Activated CD8-positive, alpha-beta T cell treated with anti-CD3 and anti-CD28 coated beads, Interleukin-2, amount 10 ng/mL, durations not matched to agents 7 days and 5 days (primary cell): ENCODE results near the gene SMG5. TPM values are rescaled to one million over a fixed set of nuclear protein-coding genes. Genes with fewer than 3 reads are reported as not detected.

ENCODE experiments used
- ATAC-seq: fragments of 150-1000 bp; cut with Tn5 transposase; one replicate; pipeline ENCODE4 v1.10.0; 2021; ENCODE audit warnings: moderate library complexity
- CTCF ChIA-PET: fragments of 350-600 bp; sonication (Branson Sonifier 250); formaldehyde crosslinking; loops from one replicate; lab custom pipeline; 2021; ENCODE audit warnings: antibody characterized with exemption; lab: Charles Lee
- POLR2A ChIA-PET: fragments of 350-600 bp; sonication (Branson Sonifier 250); formaldehyde crosslinking; loops from one replicate; lab custom pipeline; 2021; ENCODE audit warnings: antibody characterized with exemption; lab: Charles Lee
- DNase-seq: peaks from one replicate; pipeline ENCODE4 v3.0.0-alpha.2; 2020
- H3K27ac Mint-ChIP-seq: one replicate; pipeline ENCODE4 v1.8.0; 2021; ENCODE audit warnings: mild to moderate bottlenecking, mixed read lengths
- H3K27me3 Mint-ChIP-seq: one replicate; pipeline ENCODE4 v1.8.0; 2021; ENCODE audit warnings: low read depth, mixed read lengths
- H3K36me3 Mint-ChIP-seq: one replicate; pipeline ENCODE4 v1.8.0; 2021; ENCODE audit warnings: low read depth, mixed read lengths
- H3K4me1 Mint-ChIP-seq: one replicate; pipeline ENCODE4 v1.8.0; 2021; ENCODE audit warnings: low read depth, mixed read lengths
- H3K4me3 Mint-ChIP-seq: one replicate; pipeline ENCODE4 v1.8.0; 2021; ENCODE audit warnings: mild to moderate bottlenecking, mixed read lengths
- H3K9me3 Mint-ChIP-seq: one replicate; pipeline ENCODE4 v1.8.0; 2022; ENCODE audit warnings: mixed read lengths; ENCODE audit not compliant: insufficient read depth
- total RNA-seq, 2 experiments: library from RNA; stranded (reverse); gene quantifications; one replicate each; pipeline ENCODE4 v1.2.3, GENCODE V29; 2021

The SMG5 gene
- total RNA-seq, 2 experiments from 2014 or later: 75.2 to 78.2 TPM

- peak; percentile 90 for ATAC-seq
- ChIA-PET CTCF (interaction anchor here (1.1 to 1.2 kb wide), 2 partner anchors 11 to 150 kb away, joined by 3 to 4 read pairs; partner anchors contain the start of gene TMEM79), POLR2A (interaction anchor here (0.6 to 3.3 kb wide), 3 partner anchors 9 to 23 kb away, joined by 3 to 25 read pairs (median 3); partner anchors contain the start of genes SMG5 and TMEM79)
- Mint-ChIP-seq H3K4me3 (peak within 1 kb of the TSS; percentile 91), H3K27ac (peak within 1 kb of the TSS; percentile 83), H3K36me3 (peaks cover 3% of the 10 kb centered on the region), H3K27me3 (no peaks in the 10 kb centered on the region), H3K4me1 (peaks cover 19% of the 10 kb centered on the region), H3K9me3 (no peaks in the 10 kb centered on the region)
- DNase-seq: peak; percentile 79
These were observed 12.8 kb upstream of the SMG5 start, which contains the start of gene GLMP for GRCh38 chr1:156295391-156295947. Gene GLMP (minus strand): TSS chr1:156295679. CDS start chr1:156295645, 34 bp downstream.

GRCh38 chr1:156293895-156294294 is 11.3 kb upstream of the SMG5 start:
- no peak overlapping the region for H3K27ac Mint-ChIP-seq
- ATAC-seq: no peak
- POLR2A ChIA-PET: interaction anchor here (3.3 kb wide), 1 partner anchor 11 kb away, joined by 25 read pairs; the partner anchor contains the start of genes SMG5 and TMEM79

GRCh38 chr1:156293098-156293434 is 10.4 kb upstream of the SMG5 start:
- Mint-ChIP-seq H3K4me3 (no peak overlapping the region), H3K36me3 (peaks cover 12% of the 10 kb centered on the region), H3K27me3 (no peaks in the 10 kb centered on the region), H3K4me1 (peaks cover 19% of the 10 kb centered on the region), H3K27ac (no peak overlapping the region), H3K9me3 (no peaks in the 10 kb centered on the region)
- DNase-seq (no peak), ATAC-seq (no peak)
- ChIA-PET CTCF (no interaction called here), POLR2A (interaction anchor here (3.3 kb wide), 1 partner anchor 11 kb away, joined by 25 read pairs; the partner anchor contains the start of genes SMG5 and TMEM79)

More at GRCh38 chr1:156293895-156294294, 11.3 kb upstream of the SMG5 start:
- Mint-ChIP-seq H3K9me3 (no peaks in the 10 kb centered on the region), H3K4me3 (no peak overlapping the region), H3K4me1 (peaks cover 19% of the 10 kb centered on the region), H3K27me3 (no peaks in the 10 kb centered on the region), H3K36me3 (peaks cover 8% of the 10 kb centered on the region)
- CTCF ChIA-PET: interaction anchor here (1.1 kb wide), 1 partner anchor 11 kb away, joined by 4 read pairs; the partner anchor contains the start of gene SMG5
- no peak for DNase-seq

DNA sequence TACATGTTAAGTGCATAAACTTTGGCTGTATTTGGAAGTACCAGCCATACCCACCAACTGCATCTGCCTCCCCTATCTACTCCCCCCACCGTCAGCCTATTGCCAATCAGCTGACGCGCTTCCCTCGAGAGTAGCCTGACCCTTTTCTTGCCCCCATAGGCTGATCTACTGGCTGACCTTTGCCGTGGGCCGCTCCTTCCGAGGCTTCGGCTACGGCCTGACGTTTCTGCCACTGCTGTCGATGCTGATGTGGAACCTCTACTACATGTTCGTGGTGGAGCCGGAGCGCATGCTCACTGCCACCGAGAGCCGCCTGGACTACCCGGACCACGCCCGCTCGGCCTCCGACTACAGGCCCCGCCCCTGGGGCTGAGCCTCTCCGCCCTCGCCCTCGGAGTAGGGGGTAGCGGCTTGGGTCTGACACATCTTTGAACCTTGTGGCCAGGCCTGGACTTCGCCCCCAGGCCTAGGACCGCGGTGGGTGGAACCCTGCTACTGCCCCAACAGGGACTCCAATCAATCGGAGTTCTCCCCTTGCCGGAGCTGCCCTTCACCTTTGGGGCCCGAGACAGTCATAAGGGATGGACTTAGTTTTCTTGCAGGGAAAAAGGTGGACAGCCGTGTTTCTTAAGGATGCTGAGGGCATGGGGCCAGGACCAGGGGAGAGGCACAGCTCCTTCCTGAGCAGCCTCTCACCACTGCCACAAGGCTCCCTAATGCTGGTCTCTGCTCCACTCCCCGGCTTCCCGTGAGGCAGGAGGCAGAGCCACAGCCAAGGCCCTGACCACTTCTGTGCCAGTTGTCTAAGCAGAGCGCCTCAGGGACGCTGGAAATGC is 8.8 kb upstream of the SMG5 start:
- ChIA-PET CTCF (no interaction called here), POLR2A (no interaction called here)
- Mint-ChIP-seq H3K27me3 (no peaks in the 10 kb centered on the region), H3K4me3 (no peak overlapping the region), H3K27ac (peak overlapping the region; percentile 19), H3K4me1 (peaks cover 19% of the 10 kb centered on the region), H3K9me3 (no peaks in the 10 kb centered on the region), H3K36me3 (peaks cover 13% of the 10 kb centered on the region)
- ATAC-seq (no peak), DNase-seq (no peak)

- CTCF ChIA-PET: no interaction called here
- peaks cover 10% of the 10 kb centered on the region for H3K4me1 Mint-ChIP-seq
- ATAC-seq (no peak), DNase-seq (no peak)
- no peaks in the 10 kb centered on the region for H3K27me3 Mint-ChIP-seq
- H3K27ac Mint-ChIP-seq: no peak overlapping the region
- no peaks in the 10 kb centered on the region for H3K9me3 Mint-ChIP-seq
- H3K4me3 Mint-ChIP-seq: no peak overlapping the region
- POLR2A ChIA-PET: no interaction called here
- peaks cover 17% of the 10 kb centered on the region for H3K36me3 Mint-ChIP-seq
These were observed 7.2 kb upstream of the SMG5 start for GRCh38 chr1:156289857-156290256.

- peaks cover 25% of the 10 kb centered on the region for H3K4me1 Mint-ChIP-seq
- no peak overlapping the region for H3K27ac Mint-ChIP-seq
- ChIA-PET CTCF (interaction anchor here (1.6 kb wide), 1 partner anchor 140 kb away, joined by 3 read pairs; no protein-coding TSS in a partner anchor), POLR2A (no interaction called here)
- H3K27me3 Mint-ChIP-seq: no peaks in the 10 kb centered on the region
- no peak overlapping the region for H3K4me3 Mint-ChIP-seq
- peaks cover 18% of the 10 kb centered on the region for H3K36me3 Mint-ChIP-seq
- ATAC-seq: no peak
- H3K9me3 Mint-ChIP-seq: no peaks in the 10 kb centered on the region
- DNase-seq: no peak
These were observed 3.4 kb upstream of the SMG5 start for GRCh38 chr1:156286061-156286460.

- CTCF ChIA-PET: interaction anchor here (1.6 kb wide), 1 partner anchor 140 kb away, joined by 3 read pairs; no protein-coding TSS in a partner anchor
These were observed 2.8 kb upstream of the SMG5 start for GRCh38 chr1:156285437-156285836.

DNA sequence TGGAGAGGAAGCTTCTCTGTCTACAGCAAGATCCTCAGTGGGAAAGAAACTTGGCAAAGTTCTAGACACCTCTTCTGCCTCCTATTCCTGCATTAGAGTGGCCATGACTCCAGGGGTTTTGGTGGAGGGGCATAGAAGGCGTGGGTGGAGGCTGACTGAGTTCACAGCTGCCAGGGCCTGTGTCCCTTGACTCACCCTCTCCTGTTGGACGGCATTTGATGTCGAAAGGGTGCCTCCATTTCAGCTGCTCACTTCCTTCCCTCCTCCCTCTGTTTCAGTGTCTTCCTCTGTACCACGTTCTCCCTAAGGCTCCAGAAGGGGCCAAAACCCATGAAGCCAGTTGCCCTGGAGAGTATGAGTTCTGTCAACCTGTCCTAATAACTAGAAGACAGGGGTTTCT is 2.1 kb upstream of the SMG5 start:
- H3K4me3 Mint-ChIP-seq: no peak overlapping the region
- peaks cover 22% of the 10 kb centered on the region for H3K36me3 Mint-ChIP-seq
- POLR2A ChIA-PET: interaction anchor here (0.8 kb wide), 1 partner anchor 53 kb away, joined by 3 read pairs; the partner anchor contains the start of gene CCT3
- peaks cover 37% of the 10 kb centered on the region for H3K4me1 Mint-ChIP-seq
- H3K27me3 Mint-ChIP-seq: no peaks in the 10 kb centered on the region
- no peak overlapping the region for H3K27ac Mint-ChIP-seq
- CTCF ChIA-PET: interaction anchor here (1.1 kb wide), 1 partner anchor 11 kb away, joined by 3 read pairs; the partner anchor contains the start of gene GLMP
- no peaks in the 10 kb centered on the region for H3K9me3 Mint-ChIP-seq
- ATAC-seq (no peak), DNase-seq (no peak)

More at GRCh38 chr1:156285437-156285836, 2.8 kb upstream of the SMG5 start:
- POLR2A ChIA-PET: no interaction called here
- Mint-ChIP-seq H3K4me1 (peaks cover 31% of the 10 kb centered on the region), H3K27me3 (no peaks in the 10 kb centered on the region), H3K36me3 (peaks cover 18% of the 10 kb centered on the region), H3K9me3 (no peaks in the 10 kb centered on the region), H3K27ac (no peak overlapping the region), H3K4me3 (no peak overlapping the region)
- ATAC-seq (no peak), DNase-seq (no peak)

- Mint-ChIP-seq H3K4me3 (peak within 1 kb of the TSS; percentile 90), H3K9me3 (no peaks in the 10 kb centered on the region), H3K27me3 (no peaks in the 10 kb centered on the region), H3K4me1 (peaks cover 40% of the 10 kb centered on the region), H3K27ac (peak within 1 kb of the TSS; percentile 87), H3K36me3 (peaks cover 21% of the 10 kb centered on the region)
- ATAC-seq: no peak
- no peak for DNase-seq
- ChIA-PET POLR2A (interaction anchor here (0.8 to 3.5 kb wide), 4 partner anchors 10 to 130 kb away, joined by 3 to 25 read pairs (median 12); partner anchors contain the start of genes CCT3, GLMP and PMF1), CTCF (interaction anchor here (1.1 to 2.9 kb wide), 9 partner anchors 12 to 422 kb away, joined by 3 to 14 read pairs (median 3); partner anchors contain the start of gene GLMP)
These were observed 1.5 kb upstream of the SMG5 start, which contains the start of gene TMEM79 for GRCh38 chr1:156284112-156284511. Gene TMEM79 (plus strand): TSS chr1:156284325. CDS start chr1:156285227, 902 bp downstream.

DNA sequence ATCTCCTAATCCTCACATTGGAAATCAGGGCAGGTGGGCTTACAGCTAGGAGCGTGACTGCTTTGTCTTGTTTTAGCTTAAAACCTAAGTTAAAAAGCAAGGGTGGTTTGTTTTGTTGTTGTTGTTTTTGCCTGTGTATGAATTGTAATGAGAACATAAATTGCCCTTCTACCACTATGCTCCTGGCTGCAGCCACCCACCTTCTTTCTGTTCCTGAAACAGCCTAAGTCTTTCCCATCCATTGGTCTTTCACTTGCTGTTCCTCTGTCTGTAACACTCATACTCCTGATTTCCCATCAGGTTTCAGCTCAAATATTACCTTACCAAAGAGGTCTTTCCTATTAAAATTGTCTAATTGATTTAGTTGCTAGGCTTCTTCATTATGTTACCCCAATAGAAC is 896 bp upstream of the SMG5 start:
- ChIA-PET POLR2A (interaction anchor here (0.9 to 3.5 kb wide), 13 partner anchors 11 to 218 kb away, joined by 3 to 25 read pairs (median 7); partner anchors contain the start of genes GLMP, MEF2D and PMF1), CTCF (interaction anchor here (0.9 to 4.5 kb wide), 19 partner anchors 11 to 422 kb away, joined by 3 to 29 read pairs (median 4); partner anchors contain the start of gene GLMP)
- H3K4me1 Mint-ChIP-seq: peaks cover 40% of the 10 kb centered on the region
- H3K27me3 Mint-ChIP-seq: no peaks in the 10 kb centered on the region
- no peak for DNase-seq
- peak overlapping the region; percentile 90 for H3K4me3 Mint-ChIP-seq
- peaks cover 20% of the 10 kb centered on the region for H3K36me3 Mint-ChIP-seq
- H3K27ac Mint-ChIP-seq: peak overlapping the region; percentile 87
- no peaks in the 10 kb centered on the region for H3K9me3 Mint-ChIP-seq
- no peak for ATAC-seq
